ENCODE measurements around the gene EFNA5. TPM values are rescaled to one million over a fixed set of nuclear protein-coding genes. Genes with fewer than 3 reads are reported as not detected.
A peak's percentile ranks its signal among the peaks of the same experiment; 100 is the strongest.

Gene EFNA5
- total and polyA plus RNA-seq, 2 experiments from 2014 or later: 8.5 to 18.8 TPM

DNA sequence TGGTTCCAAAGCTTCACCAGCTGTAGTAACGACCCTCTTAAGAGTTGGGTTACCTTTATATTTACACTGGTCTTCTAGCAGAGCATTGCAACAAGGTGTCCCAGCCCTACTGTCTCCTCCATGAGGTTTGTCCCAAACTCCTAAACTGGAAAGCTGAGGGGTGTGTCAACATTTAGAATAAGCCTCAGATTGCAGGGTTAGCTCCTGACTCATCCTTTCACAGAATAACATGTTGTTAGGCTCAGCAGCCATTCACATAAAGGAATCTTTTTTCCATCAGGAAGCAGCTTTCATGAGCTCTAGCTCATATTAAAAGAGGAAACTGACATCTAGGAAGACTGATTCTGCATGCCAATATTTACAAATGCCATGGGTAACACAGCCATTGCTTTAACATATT lies 238.7 kb downstream of the EFNA5 start:
- Histone ChIP-seq H3K9me3 (ENCODE audit: low read depth) (no peaks in the 10 kb centered on the region), H3K36me3 (replicated peaks; ENCODE audit: insufficient read depth, low read depth) (no peaks in the 10 kb centered on the region), H3K9me2 (replicated peaks; ENCODE audit: insufficient read depth) (no peaks in the 10 kb centered on the region), H2AFZ (no peak overlapping the region), H3K4me3 (no peak overlapping the region), H3K27ac (no peak overlapping the region), H3K4me2 (no peak overlapping the region), H3K27me3 (no peaks in the 10 kb centered on the region), H4K20me1 (ENCODE audit: insufficient read depth, poor library complexity, severe bottlenecking) (no peaks in the 10 kb centered on the region), H3K79me2 (peaks cover 37% of the 10 kb centered on the region), H3K4me1 (ENCODE audit: insufficient read depth) (peaks cover 6% of the 10 kb centered on the region)
- TF ChIP-seq, protein P1, sequence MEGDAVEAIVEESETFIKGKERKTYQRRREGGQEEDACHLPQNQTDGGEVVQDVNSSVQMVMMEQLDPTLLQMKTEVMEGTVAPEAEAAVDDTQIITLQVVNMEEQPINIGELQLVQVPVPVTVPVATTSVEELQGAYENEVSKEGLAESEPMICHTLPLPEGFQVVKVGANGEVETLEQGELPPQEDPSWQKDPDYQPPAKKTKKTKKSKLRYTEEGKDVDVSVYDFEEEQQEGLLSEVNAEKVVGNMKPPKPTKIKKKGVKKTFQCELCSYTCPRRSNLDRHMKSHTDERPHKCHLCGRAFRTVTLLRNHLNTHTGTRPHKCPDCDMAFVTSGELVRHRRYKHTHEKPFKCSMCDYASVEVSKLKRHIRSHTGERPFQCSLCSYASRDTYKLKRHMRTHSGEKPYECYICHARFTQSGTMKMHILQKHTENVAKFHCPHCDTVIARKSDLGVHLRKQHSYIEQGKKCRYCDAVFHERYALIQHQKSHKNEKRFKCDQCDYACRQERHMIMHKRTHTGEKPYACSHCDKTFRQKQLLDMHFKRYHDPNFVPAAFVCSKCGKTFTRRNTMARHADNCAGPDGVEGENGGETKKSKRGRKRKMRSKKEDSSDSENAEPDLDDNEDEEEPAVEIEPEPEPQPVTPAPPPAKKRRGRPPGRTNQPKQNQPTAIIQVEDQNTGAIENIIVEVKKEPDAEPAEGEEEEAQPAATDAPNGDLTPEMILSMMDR (IDR thresholded peaks at IDR 0.05; ENCODE audit: poor library complexity): no peak
- TF ChIP-seq EZH2phosphoT487 (IDR thresholded peaks at IDR 0.05; ENCODE audit: low read depth, severe bottlenecking, unreplicated experiment) (no peak), EZH2 (IDR thresholded peaks at IDR 0.05; ENCODE audit: borderline replicate concordance) (no peak)
- DNase-seq (ENCODE audit: low spot score): no peak
- 81% methylated on average over 1 of the region's 1 CpG for WGBS (ENCODE audit: low lambda C conversion rate, missing lambda C conversion rate)

GRCh38 chr5:107431536-107431935 lies 239.2 kb downstream of the EFNA5 start:
- WGBS (ENCODE audit: low lambda C conversion rate, missing lambda C conversion rate): 93% methylated on average over 4 of the region's 4 CpGs
- Histone ChIP-seq H3K27ac (no peak overlapping the region), H2AFZ (no peak overlapping the region), H3K9me3 (ENCODE audit: low read depth) (no peaks in the 10 kb centered on the region), H3K4me3 (no peak overlapping the region), H3K79me2 (peaks cover 34% of the 10 kb centered on the region), H3K27me3 (no peaks in the 10 kb centered on the region), H3K36me3 (replicated peaks; ENCODE audit: insufficient read depth, low read depth) (no peaks in the 10 kb centered on the region), H4K20me1 (ENCODE audit: insufficient read depth, poor library complexity, severe bottlenecking) (no peaks in the 10 kb centered on the region), H3K4me1 (ENCODE audit: insufficient read depth) (peaks cover 4% of the 10 kb centered on the region), H3K4me2 (no peak overlapping the region), H3K9me2 (replicated peaks; ENCODE audit: insufficient read depth) (no peaks in the 10 kb centered on the region)
- TF ChIP-seq EZH2 (IDR thresholded peaks at IDR 0.05; ENCODE audit: borderline replicate concordance): no peak
- TF ChIP-seq, protein P1 (IDR thresholded peaks at IDR 0.05; ENCODE audit: poor library complexity): no peak
- no peak for TF ChIP-seq EZH2phosphoT487 (IDR thresholded peaks at IDR 0.05; ENCODE audit: low read depth, severe bottlenecking, unreplicated experiment)
- DNase-seq (ENCODE audit: low spot score): no peak

DNA sequence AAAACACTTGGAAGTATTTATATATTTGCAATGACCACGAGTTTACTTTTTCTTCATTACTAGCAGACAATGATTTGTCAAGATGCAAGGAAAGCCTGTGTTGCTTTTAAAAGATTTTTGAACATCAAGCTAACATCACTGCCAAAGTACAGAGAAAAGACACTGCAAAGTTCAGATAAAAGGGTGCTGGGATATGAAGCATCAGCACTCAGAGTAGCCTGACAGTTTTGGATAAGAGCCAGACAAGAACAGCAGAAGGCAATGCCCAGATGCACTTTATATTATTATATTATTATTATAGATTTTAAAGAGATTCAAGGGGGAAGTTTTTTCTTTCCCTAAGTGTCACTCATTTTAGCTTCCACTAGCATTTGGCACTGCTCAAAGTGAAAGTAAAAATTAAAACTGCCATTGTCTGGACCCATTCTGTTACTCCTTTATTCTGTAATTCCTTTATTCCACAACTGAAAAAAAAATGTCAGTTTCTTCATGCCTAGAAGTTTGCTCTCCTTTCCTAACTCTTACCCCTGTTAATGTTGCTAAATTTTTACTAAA lies 240.6 kb downstream of the EFNA5 start:
- no peak overlapping the region for H3K27ac ChIP-seq
- TF ChIP-seq, protein P1 (IDR thresholded peaks at IDR 0.05; ENCODE audit: poor library complexity): no peak
- TF ChIP-seq EZH2 (IDR thresholded peaks at IDR 0.05; ENCODE audit: borderline replicate concordance) (no peak), EZH2phosphoT487 (IDR thresholded peaks at IDR 0.05; ENCODE audit: low read depth, severe bottlenecking, unreplicated experiment) (no peak)
- H3K36me3 ChIP-seq (replicated peaks; ENCODE audit: insufficient read depth, low read depth): no peaks in the 10 kb centered on the region
- H3K4me3 ChIP-seq: no peak overlapping the region
- H3K27me3 ChIP-seq: no peaks in the 10 kb centered on the region
- peaks cover 33% of the 10 kb centered on the region for H3K79me2 ChIP-seq
- no peaks in the 10 kb centered on the region for H4K20me1 ChIP-seq (ENCODE audit: insufficient read depth, poor library complexity, severe bottlenecking)
- H3K4me1 ChIP-seq (ENCODE audit: insufficient read depth): no peaks in the 10 kb centered on the region
- no peak overlapping the region for H2AFZ ChIP-seq
- 60% methylated on average over 1 of the region's 1 CpG for WGBS (ENCODE audit: low lambda C conversion rate, missing lambda C conversion rate)
- no peaks in the 10 kb centered on the region for H3K9me2 ChIP-seq (replicated peaks; ENCODE audit: insufficient read depth)
- DNase-seq (ENCODE audit: low spot score): no peak
- no peaks in the 10 kb centered on the region for H3K9me3 ChIP-seq (ENCODE audit: low read depth)
- peak overlapping the region; percentile 65 for H3K4me2 ChIP-seq
